Muscle of arm (tissue), 12 donors: ENCODE measurements around the gene SGSM1. TPM values are rescaled to one million over a fixed set of nuclear protein-coding genes. Genes with fewer than 3 reads are reported as not detected.

Source experiments
- DNase-seq: peaks from one replicate; pipeline ENCODE4 v3.0.0-alpha.2; 2013
- polyA plus RNA-seq, 12 donors: library from polyadenylated mRNA; unstranded; fragments of 120-200 nt; gene quantifications; one replicate each; pipeline ENCODE4 v1.2.1, GENCODE V29; 2013; ENCODE audit not compliant: insufficient read length in 12 of 12

The SGSM1 gene
- polyA plus RNA-seq, 12 donors: 0.11 to 3.2 (median 0.21) TPM; not detected in 1

DNA sequence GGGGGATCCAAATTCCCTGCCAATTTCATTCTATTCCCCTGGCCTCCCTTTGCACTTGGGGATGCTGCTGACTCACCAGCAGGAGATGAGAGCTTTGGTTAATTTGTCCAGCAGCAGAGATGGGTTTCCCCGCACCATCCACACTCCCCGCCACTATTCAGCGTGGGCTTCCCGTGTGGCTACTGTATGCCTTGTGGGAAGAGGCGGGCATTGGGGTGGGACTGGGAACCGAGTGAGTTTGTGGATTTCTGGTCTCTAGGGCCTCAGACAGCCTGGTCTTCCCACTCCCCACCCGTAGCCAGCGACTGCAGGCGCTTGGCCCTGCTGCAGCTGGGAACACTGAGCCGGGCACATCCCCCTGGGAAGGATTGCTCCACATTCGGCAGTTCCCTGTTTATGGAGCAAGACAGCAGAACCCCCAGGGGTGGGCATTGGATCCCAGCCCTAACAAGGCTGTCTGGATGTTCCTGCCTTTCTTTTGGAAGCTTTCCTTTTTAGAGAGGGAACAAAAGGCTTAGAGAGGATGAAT lies 169.9 kb downstream of the SGSM1 start:
- DNase-seq: no peak

- DNase-seq: no peak
Measured at GRCh38 chr22:24976442-24977218, 170.6 kb downstream of the SGSM1 start.

Other genes with a start within 250 kb of the SGSM1 start
- gene LRRC75B, start 213.1 kb upstream of the SGSM1 start, polyA plus RNA-seq: 10 to 100 TPM in 3 of 12 donors, 1 to 10 TPM in 8, not detected in 1; 4.9 to 15.5 (median 8.2) TPM
- gene GGT1, start 203.0 kb upstream of the SGSM1 start, polyA plus RNA-seq: 10 to 100 TPM in 1 of 12 donors, 1 to 10 TPM in 10, not detected in 1; 2.0 to 19.7 (median 3.3) TPM
- gene PIWIL3, start 31.5 kb upstream of the SGSM1 start, polyA plus RNA-seq: under 1 TPM in 4 of 12 donors, not detected in 8; 0.05 to 0.26 (median 0.13) TPM
- gene LHFPL7, start 140.5 kb downstream of the SGSM1 start, polyA plus RNA-seq: under 1 TPM in 1 of 12 donors, not detected in 11; 0.25 TPM
- 10 to 100 TPM in 11 of 12 donors, not detected in 1; 22.8 to 48.6 (median 33.3) TPM for gene KIAA1671, start 146.5 kb downstream of the SGSM1 start, polyA plus RNA-seq